ENCODE measurements around the gene FYB1.

Gene FYB1

DNA sequence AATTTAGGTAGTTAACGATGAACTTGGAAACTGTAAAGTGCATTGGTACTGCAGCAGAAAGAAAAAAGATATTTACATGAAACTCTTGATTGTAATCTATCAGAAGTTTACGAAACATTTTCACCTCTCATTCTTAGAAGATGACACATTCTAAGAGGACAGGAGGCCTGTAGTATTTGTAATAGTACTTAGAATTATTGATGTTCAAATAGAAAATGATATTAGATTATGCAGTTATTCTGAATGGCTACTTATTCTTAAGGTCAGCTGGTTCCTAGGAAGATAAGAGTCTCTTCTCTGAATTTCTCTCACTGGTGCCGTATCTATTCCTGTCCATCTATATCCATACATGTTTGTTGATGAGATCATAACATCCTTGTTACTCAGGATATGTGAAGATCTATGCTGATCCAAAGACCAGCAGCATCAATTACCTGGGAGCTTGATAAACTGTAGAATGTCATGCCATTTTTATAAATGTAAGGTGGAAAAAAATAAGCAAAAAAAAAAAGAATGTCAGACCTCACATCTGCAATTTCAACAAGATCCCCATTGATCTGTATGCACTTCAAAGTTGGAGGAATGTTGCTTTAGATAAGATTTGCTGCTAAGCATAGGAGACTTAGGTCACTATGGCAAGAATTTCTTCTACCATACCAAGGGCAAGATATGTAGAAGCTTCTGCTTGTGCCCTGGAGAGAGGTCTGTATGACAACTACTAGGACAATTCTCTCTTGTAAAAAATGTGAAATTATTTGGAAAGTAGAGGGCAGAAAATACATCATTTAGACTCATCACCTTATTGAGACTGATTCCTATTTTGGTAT lies 102.8 kb downstream of the FYB1 start:
- no peak for DNase-seq

DNA sequence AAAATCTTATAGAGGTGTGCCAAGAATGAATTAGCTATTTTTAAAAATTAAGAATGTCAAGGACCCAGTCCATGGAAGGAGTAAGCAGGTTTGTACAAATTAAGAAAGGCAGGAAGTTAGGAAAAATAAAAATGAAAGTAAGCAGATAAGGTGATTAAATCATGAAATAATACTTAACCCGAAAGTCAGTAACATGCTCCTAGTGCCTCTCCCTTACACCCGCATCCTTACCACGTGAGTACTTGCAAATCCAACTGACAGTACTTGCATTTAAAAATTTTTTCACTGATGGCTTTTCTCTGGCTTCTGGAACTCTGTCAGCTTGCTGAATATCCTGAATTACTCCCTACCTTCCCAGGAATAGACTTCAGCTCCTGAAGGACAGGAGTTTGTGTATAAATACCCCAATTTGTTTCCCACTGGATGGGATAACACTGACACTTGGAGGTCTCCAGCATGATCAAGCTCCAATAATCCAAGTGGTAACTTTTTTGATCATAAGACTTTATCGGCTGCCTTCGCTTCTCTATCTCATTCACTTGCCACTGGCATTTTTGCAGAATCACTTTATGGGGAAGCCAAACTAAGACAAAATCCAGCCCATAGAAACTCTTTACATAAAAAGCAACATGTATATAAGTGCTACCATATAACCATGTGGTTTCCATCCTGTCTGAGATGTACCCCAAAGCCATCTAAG lies 103.6 kb downstream of the FYB1 start:
- DNase-seq: no peak

DNA sequence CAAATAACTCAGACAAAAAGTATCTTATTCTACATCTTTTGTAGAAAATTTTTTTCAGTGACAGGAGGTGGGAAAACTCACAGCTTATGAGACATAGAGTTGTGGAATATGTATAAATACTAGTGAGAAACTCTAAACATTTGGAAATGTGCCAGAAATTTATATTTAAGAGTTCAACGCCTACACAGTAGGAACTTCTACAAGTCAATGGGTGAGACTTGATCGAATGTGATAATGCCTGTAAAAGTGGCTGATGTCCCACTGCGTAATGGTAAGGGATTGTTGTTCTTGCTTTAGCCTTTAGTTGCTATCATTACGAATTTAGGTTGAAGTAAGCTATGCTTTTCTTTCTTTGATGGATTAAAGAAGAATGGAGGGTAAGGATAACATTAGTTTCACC lies 105.2 kb downstream of the FYB1 start:
- DNase-seq: no peak

DNA sequence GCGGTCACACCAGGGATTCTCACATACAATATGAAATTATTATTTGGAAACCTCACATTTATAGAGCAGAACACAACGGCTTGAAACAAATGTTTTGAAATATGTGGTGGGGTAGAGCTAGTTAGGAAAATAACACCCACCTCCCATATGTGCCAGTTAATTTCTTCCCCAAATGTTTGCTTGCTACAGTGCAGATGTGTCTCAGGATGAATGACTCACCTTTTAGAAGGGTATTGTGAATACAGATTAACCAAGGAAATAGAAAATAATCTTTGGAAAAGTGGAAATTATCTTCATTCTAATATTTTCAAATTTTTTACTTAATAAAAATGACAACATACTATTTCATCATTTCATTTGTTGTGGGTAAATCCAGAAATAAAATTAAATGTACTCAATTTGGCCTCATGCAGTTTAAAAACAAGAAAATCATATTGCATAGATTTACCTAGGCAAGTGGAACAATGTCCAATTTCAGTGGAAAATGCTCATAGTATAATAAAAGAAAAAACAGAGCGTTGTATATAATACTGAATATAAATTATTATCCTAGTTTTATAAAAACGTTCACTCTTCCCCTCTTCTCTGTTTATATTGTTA lies 105.9 kb downstream of the FYB1 start:
- DNase-seq: no peak

DNA sequence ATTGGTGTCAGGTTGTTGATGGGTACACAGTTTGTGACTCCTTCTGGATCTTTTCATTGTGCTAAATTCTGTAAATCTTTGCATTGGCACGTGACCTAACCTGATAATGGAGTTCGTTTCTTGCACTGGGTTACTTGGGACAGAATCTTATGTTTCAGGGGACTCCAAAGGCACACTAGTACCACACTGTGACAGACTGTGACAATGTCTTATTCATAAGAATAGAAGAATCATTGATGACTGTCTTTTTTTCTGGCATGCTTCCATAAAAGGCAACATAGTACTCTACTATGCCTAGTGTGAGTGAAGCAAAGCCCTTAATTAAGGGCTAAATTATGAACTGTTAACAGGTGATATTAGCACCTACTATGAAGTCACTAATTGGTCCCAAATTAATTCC lies 109.8 kb downstream of the FYB1 start:
- DNase-seq: no peak

DNA sequence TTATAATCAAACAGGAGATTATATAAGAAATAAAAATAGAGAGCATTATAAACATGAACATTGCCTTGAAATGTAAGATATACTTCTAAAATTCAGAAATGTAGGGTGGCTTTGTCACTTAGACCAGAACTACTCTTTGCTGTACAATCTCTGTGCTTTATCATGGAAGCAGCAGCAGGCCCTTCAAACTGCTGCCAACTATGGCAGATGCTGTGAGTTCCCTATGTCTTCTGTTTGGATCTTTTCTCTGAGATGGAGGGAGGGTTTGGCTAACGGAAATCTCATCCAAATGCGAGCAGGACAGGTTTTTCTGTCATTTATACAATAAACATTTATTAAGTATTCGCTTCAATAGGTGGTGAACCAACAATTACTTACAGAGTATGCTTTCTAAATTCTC lies 110.4 kb downstream of the FYB1 start:
- no peak for DNase-seq

DNA sequence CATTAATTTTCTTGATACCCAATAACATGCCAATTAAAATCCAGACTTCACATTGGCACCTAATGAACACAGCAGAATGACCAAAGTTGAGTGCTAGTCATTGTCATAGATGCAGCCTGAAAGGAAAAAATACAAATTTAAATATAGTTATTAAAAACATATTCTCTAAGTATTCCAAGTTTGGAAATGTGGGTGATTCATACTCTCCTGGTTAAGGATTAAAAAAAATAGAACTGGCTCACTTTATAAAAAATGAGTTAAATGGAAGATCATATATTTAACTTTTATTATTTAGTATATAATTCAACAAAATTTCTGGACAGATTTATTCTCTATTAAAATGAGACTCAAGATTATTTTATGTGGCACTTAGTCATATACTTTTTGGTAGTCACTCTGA lies 112.0 kb downstream of the FYB1 start:
- DNase-seq: no peak

DNA sequence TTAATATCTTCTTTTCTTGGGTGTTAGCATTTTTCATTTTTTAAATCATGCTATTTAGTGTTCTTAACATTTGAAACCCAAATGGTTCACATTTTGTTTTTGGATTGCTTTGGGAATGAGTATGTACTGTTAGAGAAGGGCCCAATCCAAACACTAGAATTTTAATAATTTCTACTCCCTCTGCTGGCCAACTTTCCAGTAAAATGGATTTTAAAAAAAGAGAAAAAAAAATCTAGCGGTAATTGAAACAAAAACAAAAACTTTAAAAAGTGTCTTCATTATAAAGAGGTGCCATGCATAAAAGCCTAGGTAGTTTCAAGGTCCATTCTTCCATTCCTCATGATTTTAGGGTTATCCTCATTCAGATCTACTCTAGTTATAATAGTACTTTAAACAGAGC lies 113.0 kb downstream of the FYB1 start:
- no peak for DNase-seq

DNA sequence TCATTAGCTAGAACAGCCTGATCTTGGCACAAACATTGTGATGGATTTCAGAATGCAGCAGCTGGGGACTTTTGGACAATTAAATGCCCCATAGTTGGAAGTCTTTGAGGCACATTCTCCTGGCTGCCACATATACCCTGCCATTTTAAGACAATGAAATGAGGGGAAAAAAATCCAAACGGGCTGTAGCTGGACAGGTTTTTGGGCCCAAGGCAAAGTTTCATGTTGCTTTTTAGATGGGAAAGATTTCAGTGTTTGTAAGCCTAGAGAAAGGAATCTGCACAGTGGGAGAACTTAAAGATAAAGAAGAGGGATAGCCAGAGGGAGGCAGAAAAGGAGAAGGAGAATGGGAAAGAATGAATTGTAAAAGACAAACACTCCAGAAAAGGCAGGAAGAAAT lies 115.1 kb downstream of the FYB1 start:
- DNase-seq: no peak

DNA sequence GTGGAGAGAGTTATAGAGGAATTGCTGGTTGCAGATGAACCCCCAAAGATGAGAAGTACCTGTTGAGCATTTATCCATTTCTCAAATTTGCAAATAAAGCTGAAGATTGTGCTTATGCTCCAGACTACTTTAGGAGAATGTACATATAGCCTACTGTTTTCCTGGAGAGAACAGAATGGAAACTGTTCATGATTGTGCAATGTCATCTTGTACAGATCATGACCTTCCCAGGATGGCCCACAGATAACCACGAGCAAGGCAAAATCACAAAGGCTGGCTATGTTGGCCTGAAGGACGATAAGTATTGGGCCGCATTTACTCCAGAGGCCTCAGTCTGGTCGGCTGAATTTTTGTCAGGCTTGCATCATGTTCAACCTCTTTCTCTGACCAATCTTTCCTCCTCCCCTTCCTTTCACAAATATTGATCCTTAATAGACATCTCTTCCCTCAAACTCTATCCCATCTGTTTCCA lies 116.6 kb downstream of the FYB1 start:
- no peak for DNase-seq

DNA sequence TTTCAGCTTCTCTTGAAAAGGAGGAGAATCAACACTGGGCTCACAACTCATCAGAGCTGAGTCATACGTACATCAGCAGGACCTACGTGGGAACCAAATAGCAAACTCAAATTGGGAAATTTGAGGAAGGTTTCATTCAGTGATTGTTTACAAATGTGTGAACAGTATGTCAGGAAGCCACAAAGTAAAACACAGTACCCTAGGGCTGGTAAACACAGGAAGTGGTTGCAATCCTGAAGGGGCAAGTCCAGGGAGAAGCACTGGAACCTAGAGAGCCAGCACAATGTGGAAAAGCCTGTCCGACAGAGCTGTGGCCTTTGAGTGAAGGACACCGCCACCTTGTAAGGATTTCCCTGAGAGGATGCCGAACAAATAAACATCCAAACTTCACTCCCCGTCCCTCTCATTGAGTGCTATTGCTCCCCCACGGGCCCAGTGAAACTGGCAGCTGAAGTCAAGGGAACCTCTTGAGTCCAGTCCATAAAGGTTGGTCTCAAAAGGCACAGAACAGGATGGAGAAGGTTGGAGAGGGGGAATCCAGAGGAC lies 118.4 kb downstream of the FYB1 start:
- no peak for DNase-seq

DNA sequence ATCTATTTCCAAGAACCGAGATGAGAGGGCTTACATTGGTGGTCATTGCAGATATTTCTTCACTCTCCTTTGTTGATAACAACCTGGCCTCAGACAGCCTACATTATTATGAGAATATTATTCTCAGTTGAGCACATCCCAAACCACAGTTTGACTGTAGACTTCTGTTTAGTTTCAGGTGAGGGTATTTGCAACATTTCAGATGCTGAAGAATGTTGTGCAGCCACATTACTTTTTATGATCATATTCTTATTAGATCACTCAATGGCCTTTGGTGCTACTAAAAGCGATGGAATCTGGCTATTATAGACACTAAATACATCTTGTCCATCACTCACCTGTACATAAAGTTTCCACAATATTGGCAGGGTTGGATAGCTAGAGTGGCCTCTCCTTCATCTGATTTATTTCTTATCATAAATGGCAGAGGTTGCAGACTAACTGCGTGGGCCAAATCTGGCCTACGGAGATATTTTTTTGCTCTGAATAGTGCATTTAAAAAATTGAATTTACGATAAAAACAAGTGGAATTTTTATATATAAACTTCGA lies 119.0 kb downstream of the FYB1 start:
- no peak for DNase-seq

DNA sequence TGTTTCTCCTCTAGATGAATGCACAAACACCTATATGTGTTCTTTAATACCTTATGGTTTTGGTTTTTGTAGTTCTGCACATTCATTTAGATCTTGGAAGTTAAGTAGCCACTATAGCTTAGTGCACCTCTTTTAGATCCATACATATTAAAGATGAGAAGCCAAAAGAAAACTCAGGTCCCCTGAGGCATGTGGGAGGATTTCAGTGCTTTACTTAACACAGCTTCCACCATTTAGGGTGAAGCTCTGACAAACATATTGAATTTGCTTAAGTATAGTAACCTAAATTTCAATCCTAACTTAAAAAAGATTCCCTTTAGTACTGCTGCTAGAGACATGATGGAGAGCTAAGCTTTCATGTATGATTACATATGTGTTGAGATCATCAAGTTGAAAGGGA lies 119.5 kb downstream of the FYB1 start:
- DNase-seq: no peak

DNA sequence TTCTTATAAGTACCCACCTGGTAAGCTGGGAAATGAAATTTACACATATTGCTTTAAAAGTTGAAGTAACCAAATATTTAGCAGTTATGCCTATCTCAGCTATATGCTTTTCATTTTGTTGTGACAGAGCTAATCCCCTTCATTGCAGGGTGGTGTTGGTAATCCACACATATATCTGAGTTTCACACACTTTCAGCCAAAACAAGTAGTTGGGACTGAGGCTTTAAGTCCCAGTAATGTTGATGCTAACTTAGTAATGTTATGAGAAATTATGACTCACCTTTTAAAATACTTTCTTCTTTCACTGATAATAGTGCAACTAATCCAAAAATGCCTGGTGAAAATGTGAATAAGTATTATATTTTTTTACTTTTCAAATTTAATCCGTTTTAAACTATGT lies 126.0 kb downstream of the FYB1 start:
- no peak for DNase-seq

DNA sequence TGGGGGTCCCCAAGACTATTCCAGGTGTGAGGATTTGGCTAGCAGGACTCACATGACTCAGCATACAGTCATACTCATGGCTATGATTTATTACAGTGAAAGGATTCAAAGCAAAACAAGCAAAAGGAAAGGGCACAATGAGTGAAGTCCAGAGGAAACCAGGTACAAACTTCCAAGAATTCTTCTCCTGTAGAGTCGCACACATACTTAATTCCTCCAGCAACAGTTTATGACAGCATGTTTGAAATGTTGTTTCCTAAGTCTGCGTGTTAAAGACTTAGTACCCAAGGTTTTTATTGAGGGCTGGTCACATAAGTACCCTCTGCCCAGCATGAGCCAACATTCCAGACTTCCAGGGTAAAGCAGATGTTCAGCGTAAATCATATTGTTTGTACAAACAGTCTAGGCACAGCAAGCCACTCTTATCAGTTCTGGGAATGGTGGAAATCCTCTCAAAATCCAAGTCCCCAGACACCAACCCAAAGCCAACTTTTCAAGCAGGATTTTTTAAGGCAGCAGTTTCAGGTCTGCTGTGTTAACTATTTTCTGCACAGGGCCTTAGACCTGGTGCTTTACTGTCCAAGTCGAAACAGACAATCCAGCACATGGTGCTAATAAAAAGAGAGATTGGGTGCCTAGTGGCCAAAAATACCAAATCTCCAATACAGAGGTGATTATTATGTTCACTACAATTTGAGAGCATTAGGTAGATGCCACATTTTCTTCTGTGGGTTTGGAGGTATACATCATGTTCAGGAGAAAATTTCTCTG lies 126.6 kb downstream of the FYB1 start:
- no peak for DNase-seq

DNA sequence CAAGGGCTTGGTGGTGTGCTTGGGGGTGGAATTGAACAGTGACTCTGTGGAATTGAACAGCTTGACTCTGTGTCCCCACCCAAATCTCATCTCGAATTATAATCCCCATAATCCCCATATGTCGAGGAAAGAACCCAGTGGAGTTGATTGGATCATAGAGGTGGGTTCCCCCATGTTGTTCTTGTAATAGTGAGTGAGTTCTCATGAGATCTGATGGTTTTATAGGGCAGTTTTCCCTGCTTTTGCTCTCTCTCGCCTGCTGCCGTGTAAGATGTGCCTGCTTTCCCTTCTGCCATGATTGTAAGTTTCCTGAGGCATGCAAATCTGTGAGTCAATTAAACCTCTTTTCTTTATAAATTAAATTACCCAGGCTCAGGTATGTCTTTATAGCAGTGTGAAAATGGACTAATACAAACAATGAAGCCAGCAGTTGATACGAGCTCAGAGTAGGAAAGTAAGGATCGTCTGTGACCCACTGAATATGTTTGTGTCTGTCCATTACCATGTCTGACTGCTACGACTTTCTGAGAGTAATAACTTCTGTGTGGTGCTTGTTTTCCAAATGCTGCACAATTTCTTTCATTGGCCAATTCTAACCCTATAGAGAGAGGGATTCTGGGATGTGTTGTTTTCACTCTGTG lies 127.3 kb downstream of the FYB1 start:
- no peak for DNase-seq

DNA sequence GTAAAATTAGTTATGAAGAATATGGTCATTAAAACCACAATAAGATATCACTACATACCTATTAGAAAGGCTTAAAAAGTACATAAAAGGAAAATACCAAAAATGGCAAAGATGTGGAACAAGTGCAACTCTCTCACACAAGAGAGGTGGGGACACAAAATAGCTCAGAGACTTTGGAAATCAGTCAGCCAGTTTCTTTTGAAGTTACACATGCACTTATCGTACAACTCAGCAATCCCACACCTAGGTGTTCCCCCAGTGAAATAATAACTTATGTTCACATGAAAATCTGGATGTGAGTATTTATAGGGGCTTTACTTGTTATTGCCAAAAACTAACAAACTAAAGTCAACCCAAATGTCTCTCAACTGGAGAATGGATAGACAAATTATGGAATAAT lies 135.4 kb downstream of the FYB1 start:
- no peak for DNase-seq

DNA sequence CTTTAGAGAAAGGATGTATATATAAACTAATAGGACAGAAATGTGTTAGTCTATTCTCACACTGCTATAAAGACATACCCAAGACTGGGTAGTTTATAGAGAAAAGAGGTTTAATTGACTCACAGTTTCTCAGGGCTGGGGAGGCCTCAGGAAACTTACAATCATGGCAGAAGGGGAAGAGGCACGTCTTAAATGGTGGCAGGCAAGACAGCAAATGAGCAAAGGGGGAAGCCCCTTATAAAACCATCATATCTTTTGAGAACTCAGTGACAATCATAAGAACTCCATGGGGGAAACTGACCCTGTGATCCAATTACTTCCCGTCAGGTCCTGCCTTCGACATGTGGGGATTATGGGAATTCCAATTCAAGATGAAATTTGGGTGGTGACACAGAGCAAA lies 136.4 kb downstream of the FYB1 start:
- DNase-seq: no peak

DNA sequence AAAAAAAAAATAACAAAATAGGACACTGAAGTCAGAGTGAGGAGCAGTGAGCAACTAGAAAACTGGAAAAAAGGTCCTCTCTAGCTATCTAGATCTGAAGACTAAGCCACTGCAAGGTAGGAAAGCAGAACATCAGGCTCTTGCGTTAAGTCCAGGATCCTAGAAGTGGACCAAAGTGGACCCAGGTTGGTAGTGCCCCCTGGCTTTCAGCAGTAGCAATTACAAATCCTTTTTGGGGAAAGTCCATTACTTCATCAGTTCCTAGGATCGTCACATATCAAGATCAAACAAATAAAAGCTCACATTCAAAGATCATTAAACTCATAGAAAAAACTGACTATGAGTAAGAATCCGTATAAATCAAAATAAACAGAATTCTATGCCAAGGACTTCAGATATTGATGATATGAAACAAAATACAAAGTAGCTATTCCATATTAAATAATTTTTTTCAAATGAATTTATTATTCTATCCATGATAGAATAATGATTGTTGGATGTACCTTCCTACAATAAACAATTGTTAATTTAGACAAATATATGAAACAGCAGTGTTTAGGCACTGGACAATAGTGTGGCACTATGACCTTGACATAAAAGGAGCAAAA lies 138.7 kb downstream of the FYB1 start:
- peak; percentile 38 for DNase-seq

DNA sequence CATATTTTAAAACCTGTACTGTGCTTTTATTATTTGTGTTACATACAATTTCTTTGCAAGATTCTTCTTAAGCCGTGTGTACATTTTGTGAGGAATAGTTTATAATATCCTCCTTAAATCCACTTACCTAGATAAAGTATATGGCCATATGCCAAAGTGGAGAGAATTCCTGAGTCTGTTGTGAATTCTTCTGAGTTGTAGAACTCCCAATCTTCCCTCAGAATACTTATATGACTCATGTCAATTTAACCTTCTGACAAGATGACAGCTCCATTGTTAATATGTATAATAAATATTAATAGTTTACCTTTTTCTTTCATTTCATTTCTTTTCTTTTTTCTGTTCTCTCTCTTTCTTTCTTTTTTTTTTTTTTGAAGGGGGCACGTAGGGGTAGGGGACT lies 139.2 kb downstream of the FYB1 start:
- no peak for DNase-seq

DNA sequence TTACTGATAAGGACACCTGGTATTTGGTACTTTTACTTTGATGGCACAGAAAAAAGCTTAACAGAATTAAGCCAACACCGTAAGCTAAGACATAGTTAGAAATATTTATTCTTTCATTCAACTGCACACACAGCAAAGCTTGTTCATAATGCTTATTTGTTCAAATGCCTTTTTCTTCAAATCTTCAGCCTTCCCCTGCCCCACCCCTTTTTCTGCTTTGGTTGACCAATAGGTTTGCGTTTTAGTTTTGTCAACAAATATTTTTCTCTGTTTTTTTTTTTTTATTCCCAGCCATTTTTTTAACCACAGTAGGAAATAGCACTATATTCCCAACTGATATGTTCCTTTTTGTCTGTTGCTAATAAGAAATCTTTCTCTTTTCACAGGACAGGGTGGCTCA lies 140.2 kb downstream of the FYB1 start:
- no peak for DNase-seq
